GM18867 (cell line): Measurements from ENCODE around the gene HPD.
"Not testable (repeated sequence)": the region's sequence is repeated elsewhere in the genome, so short reads cannot be mapped to it uniquely, and the experiment has no call there.

Experiments used
- ATAC-seq: cut with Tn5 transposase; IDR thresholded peaks from one replicate; pipeline ENCODE4 v1.9.1; 2021; ENCODE audit warnings: mild to moderate bottlenecking, moderate library complexity; ENCODE audit not compliant: unreplicated experiment

HPD gene

GRCh38 chr12:121869229-121869628 is 10.6 kb upstream of the HPD start:
- ATAC-seq: not testable (repeated sequence)

- no peak for ATAC-seq
Observed at GRCh38 chr12:121866331-121866730, 7.7 kb upstream of the HPD start.

GRCh38 chr12:121861636-121862254 is 3.1 kb upstream of the HPD start:
- no peak for ATAC-seq

DNA sequence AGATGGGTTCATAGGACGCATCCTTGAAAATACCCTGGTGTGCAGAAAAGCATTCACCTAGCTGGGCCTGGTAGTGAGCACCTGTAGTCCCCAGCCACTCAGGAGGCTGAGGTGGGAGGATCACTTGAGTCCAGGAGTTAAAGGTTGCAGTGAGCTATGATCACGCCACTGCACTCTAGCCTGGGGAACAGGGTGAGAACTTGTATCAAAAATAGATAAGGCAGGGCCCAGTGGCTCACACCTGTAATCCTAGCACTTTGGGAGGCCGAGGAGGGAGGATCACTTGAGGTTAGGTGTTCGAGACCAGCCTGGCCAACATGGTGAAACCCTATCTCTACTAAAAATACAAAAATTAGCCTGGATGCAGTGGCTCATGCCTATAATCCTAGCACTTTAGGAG is 2.0 kb upstream of the HPD start:
- ATAC-seq: not testable (repeated sequence)

DNA sequence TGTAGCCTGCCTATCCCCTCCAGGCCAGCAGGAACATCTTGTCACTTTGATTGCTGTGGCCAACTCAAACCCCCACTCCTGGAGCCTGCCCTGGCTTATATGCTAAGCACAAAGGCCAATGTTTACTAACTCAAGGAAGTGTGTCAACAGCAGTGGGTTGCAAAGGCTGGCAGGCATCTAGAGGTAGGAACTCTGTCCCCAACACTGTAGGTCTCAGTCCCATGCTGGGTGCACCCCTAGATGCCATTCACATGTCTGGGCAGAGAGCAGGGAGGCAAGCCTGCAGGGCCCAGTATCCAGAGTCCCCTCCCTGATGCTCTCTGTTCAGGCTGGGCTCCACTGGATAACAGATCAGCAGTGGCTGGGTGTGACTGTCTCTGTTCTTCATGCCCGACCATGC is 1.6 kb upstream of the HPD start:
- no peak for ATAC-seq

DNA sequence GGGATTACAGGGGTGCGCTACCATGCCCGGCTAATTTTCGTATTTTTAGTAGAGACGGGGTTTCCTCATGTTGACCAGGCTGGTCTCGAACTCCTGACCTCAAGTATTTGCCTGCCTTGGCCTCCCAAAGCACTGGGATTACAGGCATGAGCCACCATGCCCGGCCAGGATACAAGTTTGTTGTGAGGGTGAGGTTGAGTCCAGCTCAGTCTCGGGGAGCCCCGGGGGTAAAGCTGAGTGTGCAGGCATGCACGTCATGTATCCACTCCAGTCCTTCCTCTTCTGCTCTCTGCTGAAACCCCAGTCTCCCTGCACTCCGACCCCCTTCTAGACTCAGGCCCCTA is 369 bp downstream of the HPD start:
- no peak for ATAC-seq

DNA sequence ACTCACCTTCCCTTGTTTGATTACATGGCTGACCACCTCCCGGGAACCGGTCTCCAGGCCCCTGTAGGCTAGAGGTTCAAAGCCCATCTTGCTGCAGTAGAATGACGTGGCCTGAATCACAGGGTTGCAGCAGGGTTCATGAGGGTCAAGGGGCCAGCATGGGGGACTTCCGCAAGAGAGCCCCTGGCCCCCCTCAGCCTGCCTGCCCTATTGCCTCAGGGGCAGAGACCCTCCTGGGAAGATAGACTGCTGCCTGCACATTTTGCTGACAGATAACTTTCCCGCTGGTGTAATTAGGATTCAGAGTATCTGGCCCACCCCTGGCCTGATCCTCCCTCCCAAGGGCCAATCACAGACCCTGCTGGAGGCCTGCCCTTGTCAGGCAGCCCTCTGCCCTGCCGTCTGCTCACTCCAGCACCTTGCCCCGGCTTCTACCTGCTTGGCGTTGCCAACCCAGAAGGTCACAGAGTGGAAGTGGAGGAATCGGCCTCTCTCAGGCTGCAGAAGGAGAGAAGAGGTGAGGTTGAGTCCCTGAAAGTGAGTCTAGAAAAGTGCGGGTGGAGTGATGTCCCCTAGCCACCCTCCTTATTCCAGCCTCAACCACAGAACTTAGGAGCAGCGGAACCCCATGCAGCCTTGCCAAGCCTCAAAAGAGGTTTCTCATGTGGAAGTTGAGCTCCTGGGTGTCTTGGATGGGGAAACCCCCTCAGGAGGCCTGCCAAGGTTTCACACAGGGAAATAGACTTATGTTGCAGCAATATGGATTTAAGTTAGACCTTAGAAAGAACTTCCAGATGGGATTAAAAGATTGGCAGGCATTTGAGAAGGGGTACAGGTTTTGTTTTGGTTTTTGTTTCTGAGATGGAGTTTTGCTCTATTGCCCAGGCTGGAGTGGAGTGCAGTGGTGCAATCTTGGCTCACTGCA is 1.1 kb downstream of the HPD start:
- ATAC-seq: no peak

GRCh38 chr12:121852392-121852791 is 6.3 kb downstream of the HPD start:
- not testable (repeated sequence) for ATAC-seq

DNA sequence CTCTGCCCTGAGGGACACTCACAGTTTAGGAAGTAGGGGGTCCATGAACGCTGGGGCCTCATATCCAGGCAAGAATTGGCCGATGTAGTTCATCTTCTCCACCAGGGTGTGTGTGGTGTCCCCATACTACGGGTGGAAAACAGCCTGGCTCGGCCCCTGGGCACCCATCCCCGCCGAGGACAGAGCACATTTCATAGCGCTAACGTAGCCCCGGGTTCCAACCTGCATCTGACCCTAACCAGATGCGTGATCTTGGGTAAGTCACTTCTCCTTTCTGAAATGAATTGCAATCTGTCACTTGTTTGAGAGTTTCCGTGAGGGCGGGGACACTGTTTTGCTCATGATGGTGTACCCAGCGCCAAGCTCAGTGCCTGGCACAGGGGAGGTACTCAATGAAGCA is 9.0 kb downstream of the HPD start:
- ATAC-seq: no peak

- no peak for ATAC-seq
Observed at GRCh38 chr12:121849211-121849610, 9.4 kb downstream of the HPD start.

DNA sequence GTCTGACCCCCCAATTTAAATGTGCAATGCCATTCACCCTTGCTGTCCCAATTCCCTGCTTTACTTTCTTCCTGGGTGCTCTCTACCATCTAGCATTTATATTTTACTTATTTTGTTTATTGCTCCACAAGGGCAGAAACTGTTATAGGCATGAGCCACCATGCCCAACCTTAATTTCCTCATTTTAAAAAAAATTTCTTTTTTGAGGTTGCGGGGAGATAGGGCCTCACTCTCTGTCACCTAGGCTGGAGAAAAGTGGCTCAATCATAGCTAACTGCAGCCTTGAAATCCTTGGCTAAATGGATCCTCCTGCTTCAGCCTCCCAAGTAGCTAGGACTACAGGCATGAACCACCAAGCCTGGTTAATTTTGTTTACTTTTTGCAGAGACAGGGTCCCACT is 13.0 kb downstream of the HPD start:
- no peak for ATAC-seq

GRCh38 chr12:121843236-121843982 is 15.2 kb downstream of the HPD start:
- ATAC-seq: no peak

DNA sequence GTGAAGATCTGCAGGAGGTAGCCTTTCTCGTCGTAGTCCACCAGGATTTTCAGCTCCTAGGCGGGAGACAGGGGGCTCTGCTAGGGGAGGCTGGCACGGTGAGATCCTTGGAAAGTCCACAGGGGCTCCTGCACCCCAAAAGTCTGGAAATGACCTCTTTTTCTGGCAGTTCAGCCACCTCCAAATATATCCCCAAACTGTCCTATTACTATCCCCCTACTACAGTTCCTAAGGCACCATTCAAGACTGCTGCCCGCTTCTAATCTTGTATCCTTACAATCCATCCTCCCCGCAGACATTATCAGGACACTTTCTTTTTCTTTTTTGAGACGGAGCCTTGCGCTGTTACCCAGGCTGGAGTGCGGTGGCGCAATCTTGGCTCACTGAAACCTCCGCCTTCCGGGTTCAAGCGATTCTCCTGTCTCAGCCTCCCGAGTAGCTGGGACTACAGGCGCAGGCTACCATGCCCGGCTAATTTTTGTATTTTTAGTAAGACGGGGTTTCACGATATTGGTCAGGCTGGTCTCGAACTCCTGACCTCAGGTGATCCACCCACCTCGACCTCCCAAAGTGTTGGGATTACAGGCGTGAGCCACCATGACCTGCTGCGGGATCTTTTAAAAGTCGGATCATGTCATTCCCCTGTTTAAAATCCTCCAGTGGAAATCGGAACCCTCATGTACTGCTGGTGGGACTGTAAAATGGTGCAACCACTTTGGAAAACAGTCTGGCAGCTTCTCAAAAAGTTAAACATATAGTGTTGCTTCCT is 18.5 kb downstream of the HPD start:
- no peak for ATAC-seq

DNA sequence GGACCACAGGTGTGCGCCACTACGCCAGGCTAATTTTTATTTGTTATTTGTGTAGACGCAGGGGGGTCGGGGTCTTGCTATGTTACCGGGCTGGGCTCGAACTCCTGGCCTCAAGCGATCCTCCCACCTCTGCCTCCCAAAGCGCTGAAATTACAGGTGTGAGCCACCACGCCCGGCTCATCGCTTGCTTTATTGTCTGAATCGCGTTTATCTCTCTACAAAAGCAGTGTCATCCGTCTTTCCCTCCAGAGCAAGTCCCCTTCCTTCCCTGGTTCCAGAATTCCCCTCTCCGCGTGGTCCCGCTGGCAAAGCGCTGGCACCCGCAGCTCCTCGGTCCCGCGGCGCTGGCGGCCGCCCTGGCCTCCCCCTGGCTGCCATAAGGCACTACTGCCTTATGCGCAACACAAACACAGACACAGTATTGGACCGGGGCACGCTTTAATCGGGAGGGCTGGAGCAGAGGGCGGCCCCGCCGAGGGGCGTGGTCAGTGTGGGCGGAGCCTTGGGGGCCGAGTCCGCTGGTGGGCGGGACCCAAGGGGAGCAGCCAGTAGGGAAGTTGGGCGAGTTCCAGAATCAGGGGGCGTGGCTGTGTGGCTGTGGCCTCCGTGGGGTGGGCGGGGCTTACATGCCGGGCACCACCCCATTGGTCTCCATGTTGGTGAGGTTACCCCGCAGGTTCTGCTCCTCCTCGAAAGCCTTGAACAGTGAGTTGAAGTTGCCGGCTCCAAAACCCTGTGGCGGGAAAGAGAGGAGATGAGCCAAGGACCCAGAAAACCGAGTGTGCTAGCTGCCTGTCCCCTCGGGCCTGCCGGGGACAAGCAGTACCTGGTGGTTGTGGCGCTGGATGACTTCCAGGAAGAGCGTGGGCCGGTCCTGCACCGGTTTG is 19.3 kb downstream of the HPD start:
- ATAC-seq: peak; percentile 92

DNA sequence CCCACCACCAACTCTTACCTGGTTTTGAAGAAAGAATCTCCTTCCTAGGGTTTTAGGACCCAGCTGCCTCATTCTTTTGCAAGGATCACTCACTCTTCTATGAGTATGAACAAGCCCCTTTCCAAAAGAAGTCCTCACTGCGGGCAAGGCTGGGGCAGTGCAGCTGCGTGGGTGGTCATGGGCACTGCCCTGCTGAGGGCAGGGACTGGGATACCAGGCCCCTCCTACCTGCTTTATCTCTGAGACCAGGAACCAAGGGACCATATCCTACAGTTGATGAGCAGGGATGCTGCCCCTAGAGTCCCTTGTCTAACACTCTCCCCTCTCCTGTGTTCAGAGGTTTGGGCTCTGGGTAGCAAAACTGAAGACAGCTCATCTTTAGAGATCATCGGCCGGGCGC is 20.5 kb downstream of the HPD start:
- ATAC-seq: no peak

DNA sequence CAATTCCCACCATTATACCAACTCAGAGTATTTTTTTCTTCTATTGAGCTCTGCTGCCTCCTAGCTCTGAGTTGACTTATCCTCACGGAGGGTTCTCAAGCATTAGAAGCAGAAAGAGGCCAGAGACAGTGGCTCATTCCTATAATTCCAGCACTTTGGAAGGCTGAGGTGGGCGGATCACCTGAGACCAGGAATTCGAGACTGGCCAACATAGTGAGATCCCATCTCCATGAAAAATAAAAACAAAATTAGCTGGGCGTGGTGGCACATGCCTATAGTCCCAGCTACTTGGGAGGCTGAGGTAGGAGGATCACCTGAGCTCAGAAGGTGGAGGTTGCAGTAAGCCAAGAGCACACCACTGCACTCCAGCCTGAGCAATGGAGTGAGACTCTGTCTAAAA is 21.0 kb downstream of the HPD start:
- no peak for ATAC-seq

DNA sequence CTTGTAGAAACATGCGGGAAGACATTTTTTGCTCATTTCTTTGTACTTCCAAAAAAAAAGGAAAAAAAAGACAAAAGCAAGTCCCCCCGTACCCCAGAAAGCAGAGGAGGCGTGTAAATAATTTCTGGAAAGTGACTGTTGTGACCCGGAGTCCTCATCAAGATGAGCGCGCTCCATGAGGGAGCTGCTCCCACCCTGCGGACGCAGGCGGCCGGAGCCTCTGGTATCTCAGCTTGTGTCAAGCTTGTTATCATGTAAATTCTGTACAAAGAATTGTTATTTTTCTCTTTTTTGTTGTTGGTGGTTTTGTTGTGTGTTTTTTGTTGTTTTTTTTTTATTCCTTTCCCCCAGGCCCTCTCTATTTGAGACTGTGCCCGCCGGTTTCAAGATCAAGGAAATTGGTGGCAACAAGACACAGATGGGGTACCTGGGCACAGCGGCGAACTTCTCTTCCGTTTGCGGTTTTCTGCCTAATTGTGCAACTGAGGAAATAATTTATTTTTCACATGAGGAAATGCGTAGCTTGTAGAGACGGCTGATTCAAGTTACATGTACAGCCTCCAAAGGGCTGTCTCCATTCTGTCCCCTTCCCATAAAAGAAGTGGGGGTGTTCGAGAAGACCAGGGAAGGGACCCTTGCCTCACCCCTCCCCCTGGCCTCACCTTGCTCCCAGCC is 27.0 kb downstream of the HPD start:
- no peak for ATAC-seq

DNA sequence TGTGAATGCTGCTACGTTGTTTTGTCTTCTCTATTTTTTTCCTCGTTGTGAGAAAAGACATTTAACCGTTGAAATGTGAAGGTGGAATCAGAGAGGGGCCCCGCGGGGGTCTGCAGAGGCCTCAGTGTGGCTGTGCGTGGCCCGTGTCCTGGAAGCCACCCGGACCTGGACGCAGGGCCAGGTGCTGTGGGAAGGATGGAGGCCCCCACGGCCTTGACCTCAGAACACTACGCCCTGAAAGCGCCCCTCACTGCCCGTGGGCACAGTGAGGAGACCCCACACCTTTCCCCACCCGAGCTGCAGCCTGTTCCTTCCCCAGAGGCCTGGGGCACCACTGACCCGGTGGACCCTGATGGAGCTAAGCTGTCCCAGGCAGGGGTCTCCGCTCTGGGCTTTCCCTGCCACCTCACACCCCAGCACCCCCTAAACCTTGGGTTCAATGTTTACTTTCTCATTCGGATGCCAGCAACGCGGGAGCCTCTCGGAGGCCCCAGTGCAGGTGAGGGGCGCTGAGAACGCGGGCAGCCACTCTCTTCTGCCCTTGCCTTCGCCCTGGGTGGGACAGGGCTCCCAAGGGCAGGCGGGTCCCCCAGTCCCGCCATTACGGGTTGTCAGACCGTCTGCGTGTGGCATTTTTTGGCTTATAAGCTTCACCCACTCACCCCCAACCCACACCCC is 27.9 kb downstream of the HPD start:
- no peak for ATAC-seq

DNA sequence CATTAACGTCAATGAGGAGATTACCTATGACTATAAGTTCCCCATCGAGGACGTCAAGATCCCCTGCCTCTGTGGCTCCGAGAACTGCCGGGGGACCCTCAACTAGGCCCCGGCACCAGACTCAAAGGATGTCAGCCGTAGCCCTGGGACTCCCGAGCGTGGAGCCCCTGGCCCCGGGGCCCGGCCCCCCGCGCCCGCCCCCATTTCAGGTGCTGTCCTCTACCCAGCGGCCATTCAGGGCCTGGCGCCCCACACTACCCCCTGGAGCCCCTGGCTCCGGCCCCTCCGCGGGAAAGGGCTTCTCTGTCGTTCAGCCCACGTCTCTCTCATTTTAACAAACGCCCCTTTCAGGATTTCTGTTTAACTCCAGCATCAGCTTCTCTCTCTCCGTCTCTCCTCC is 28.5 kb downstream of the HPD start:
- no peak for ATAC-seq
